ENCODE data around the gene NALCN.

The NALCN gene

GRCh38 chr13:101016475-101016874, 399.8 kb downstream of the NALCN start:
- TF ChIP-seq, protein P1, sequence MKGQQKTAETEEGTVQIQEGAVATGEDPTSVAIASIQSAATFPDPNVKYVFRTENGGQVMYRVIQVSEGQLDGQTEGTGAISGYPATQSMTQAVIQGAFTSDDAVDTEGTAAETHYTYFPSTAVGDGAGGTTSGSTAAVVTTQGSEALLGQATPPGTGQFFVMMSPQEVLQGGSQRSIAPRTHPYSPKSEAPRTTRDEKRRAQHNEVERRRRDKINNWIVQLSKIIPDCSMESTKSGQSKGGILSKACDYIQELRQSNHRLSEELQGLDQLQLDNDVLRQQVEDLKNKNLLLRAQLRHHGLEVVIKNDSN (IDR thresholded peaks at IDR 0.05), result no peak
- TF ChIP-seq, protein P2, sequence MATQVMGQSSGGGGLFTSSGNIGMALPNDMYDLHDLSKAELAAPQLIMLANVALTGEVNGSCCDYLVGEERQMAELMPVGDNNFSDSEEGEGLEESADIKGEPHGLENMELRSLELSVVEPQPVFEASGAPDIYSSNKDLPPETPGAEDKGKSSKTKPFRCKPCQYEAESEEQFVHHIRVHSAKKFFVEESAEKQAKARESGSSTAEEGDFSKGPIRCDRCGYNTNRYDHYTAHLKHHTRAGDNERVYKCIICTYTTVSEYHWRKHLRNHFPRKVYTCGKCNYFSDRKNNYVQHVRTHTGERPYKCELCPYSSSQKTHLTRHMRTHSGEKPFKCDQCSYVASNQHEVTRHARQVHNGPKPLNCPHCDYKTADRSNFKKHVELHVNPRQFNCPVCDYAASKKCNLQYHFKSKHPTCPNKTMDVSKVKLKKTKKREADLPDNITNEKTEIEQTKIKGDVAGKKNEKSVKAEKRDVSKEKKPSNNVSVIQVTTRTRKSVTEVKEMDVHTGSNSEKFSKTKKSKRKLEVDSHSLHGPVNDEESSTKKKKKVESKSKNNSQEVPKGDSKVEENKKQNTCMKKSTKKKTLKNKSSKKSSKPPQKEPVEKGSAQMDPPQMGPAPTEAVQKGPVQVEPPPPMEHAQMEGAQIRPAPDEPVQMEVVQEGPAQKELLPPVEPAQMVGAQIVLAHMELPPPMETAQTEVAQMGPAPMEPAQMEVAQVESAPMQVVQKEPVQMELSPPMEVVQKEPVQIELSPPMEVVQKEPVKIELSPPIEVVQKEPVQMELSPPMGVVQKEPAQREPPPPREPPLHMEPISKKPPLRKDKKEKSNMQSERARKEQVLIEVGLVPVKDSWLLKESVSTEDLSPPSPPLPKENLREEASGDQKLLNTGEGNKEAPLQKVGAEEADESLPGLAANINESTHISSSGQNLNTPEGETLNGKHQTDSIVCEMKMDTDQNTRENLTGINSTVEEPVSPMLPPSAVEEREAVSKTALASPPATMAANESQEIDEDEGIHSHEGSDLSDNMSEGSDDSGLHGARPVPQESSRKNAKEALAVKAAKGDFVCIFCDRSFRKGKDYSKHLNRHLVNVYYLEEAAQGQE (IDR thresholded peaks at IDR 0.05; ENCODE audit: low read depth), result no peak
- no peak for TF ChIP-seq FOXM1 (IDR thresholded peaks at IDR 0.05; ENCODE audit: borderline replicate concordance, low read depth)
- TF ChIP-seq ZBTB7A (IDR thresholded peaks at IDR 0.05; ENCODE audit: low read depth), result no peak
- TF ChIP-seq TCF12 (IDR thresholded peaks at IDR 0.05; ENCODE audit: low read depth), result no peak
- TF ChIP-seq EGR1 (IDR thresholded peaks at IDR 0.05), result no peak
- TF ChIP-seq CREB1 (IDR thresholded peaks at IDR 0.05; ENCODE audit: low read depth), result no peak
- TF ChIP-seq YY1 (IDR thresholded peaks at IDR 0.05; ENCODE audit: low read depth), result no peak
- TF ChIP-seq MAX (IDR thresholded peaks at IDR 0.05), result no peak
- no peak for TF ChIP-seq EP300 (IDR thresholded peaks at IDR 0.05; ENCODE audit: borderline replicate concordance)
- TF ChIP-seq TAF1 (IDR thresholded peaks at IDR 0.05; ENCODE audit: low read depth), result no peak
- no peak for TF ChIP-seq TEAD4 (IDR thresholded peaks at IDR 0.05)

DNA sequence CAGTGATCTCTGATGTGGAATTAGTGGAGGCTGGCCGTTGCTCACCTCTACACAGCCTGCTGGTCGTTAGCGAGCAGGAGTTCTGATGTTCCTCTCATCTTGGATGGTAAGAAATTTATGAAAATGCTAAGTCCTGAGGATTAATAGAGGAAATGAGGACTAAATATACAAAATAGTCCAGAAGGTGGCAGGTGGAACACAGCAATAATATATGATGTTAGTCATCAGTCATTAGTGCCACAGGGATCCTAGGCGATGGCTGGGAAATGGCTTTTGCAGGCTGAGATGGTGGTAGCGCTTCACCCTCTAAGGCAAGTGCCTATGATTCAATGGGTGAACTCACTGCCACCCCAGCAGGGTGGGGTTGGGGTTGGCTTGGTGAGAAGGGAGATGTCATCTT, 403.1 kb downstream of the NALCN start:
- TF ChIP-seq RAD21 (IDR thresholded peaks at IDR 0.05; ENCODE audit: low read depth) (no peak), MAX (IDR thresholded peaks at IDR 0.05) (no peak), ZBTB7A (IDR thresholded peaks at IDR 0.05; ENCODE audit: low read depth) (no peak), CEBPB (IDR thresholded peaks at IDR 0.05) (no peak), NFIC (IDR thresholded peaks at IDR 0.05) (no peak), TEAD4 (IDR thresholded peaks at IDR 0.05) (no peak), EP300 (IDR thresholded peaks at IDR 0.05; ENCODE audit: borderline replicate concordance) (no peak)

- TF ChIP-seq RAD21 (IDR thresholded peaks at IDR 0.05; ENCODE audit: low read depth) (no peak), ZBTB7A (IDR thresholded peaks at IDR 0.05; ENCODE audit: low read depth) (no peak), CREB1 (IDR thresholded peaks at IDR 0.05; ENCODE audit: low read depth) (no peak), NFIC (IDR thresholded peaks at IDR 0.05) (no peak), CEBPB (IDR thresholded peaks at IDR 0.05) (no peak), FOXM1 (IDR thresholded peaks at IDR 0.05; ENCODE audit: borderline replicate concordance, low read depth) (no peak), TEAD4 (IDR thresholded peaks at IDR 0.05) (no peak), TAF1 (IDR thresholded peaks at IDR 0.05; ENCODE audit: low read depth) (no peak), TCF12 (IDR thresholded peaks at IDR 0.05; ENCODE audit: low read depth) (no peak), MAX (IDR thresholded peaks at IDR 0.05) (no peak), YY1 (IDR thresholded peaks at IDR 0.05; ENCODE audit: low read depth) (no peak), EP300 (IDR thresholded peaks at IDR 0.05; ENCODE audit: borderline replicate concordance) (no peak), EGR1 (IDR thresholded peaks at IDR 0.05) (no peak)
- TF ChIP-seq, protein P1 (IDR thresholded peaks at IDR 0.05), result no peak
- TF ChIP-seq, protein P2 (IDR thresholded peaks at IDR 0.05; ENCODE audit: low read depth), result no peak
These were observed 406.2 kb downstream of the NALCN start for GRCh38 chr13:101010100-101010499.

DNA sequence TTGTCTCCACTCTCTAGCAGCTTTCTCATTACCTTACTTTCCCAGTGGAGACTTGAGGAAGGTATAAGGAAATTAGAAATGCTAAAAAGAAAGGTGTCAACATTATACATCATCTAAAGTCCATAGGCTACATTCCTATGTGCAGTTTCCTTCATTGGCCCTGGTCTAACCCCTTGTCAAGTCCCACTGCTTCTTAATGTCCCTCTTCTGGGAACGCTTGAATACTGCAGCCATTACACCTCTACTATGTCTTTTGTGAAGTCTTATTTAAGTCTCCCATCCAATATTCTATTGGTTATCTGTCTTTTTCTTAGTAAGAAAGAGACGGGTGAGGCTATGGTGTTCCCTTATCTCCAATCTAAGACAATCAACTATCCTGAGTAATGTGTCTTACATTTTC, 409.1 kb downstream of the NALCN start:
- TF ChIP-seq YY1 (IDR thresholded peaks at IDR 0.05; ENCODE audit: low read depth) (no peak), RAD21 (IDR thresholded peaks at IDR 0.05; ENCODE audit: low read depth) (no peak), MAX (IDR thresholded peaks at IDR 0.05) (no peak), EP300 (IDR thresholded peaks at IDR 0.05; ENCODE audit: borderline replicate concordance) (no peak), ZBTB7A (IDR thresholded peaks at IDR 0.05; ENCODE audit: low read depth) (no peak), EGR1 (IDR thresholded peaks at IDR 0.05) (no peak), NFIC (IDR thresholded peaks at IDR 0.05) (no peak)
- TF ChIP-seq, protein P1 (IDR thresholded peaks at IDR 0.05), result no peak

Measured in Ishikawa (cell line).